Endothelial cell of umbilical vein (primary cell): Measurements from ENCODE around the gene EHD1. TPM values are rescaled to one million over a fixed set of nuclear protein-coding genes. Genes with fewer than 3 reads are reported as not detected.

ENCODE experiments used
- BruUV-seq: library from RNA; stranded (reverse); fragments of 400-500 nt; replicated peaks from 2 replicates; lab custom pipeline; 2021; lab: Mats Ljungman, UMichigan
- CTCF ChIA-PET: fragments of 300-600, 350-600 bp; sonication (Branson Sonifier 250); formaldehyde crosslinking; loops from one replicate; lab custom pipeline; 2021; ENCODE audit warnings: antibody characterized with exemption, inconsistent platforms; lab: Charles Lee
- POLR2A ChIA-PET: fragments of 300-600, 350-600 bp; sonication (Branson Sonifier 250); formaldehyde crosslinking; loops from one replicate; lab custom pipeline; 2021; ENCODE audit warnings: antibody characterized with exemption, inconsistent platforms; lab: Charles Lee
- DNase-seq: peaks from one replicate; pipeline ENCODE4 v3.0.0-alpha.2; 2011; ENCODE audit warnings: low read depth, low spot score
- FAIRE-seq: peaks from 2 replicates; lab custom pipeline; 2011; peaks lifted over from hg19 to GRCh38; lab: Jason Lieb, UNC
- H2AFZ ChIP-seq: 2 replicates; pipeline ENCODE4 v1.6.0; 2012; ENCODE audit warnings: low read depth, low read length, control low read depth, inconsistent platforms
- H3K27ac ChIP-seq: 2 replicates; pipeline ENCODE4 v1.5.1; 2011; ENCODE audit warnings: low read depth, mild to moderate bottlenecking, control low read depth, low read length, moderate library complexity; ENCODE audit not compliant: insufficient read depth
- H3K27me3 ChIP-seq, 2 experiments: 2 replicates each; pipeline versions ENCODE4 v1.6.0 to v1.6.1; 2011; ENCODE audit warnings: low read length in 2 of 2, mixed read lengths in 1 of 2; ENCODE audit not compliant: control insufficient read depth in 2 of 2, insufficient read depth in 2 of 2
- H3K36me3 ChIP-seq, 2 experiments: 2 replicates in 1 of 2; 3 replicates in 1 of 2; pipeline ENCODE4 v1.5.1; 2011; ENCODE audit warnings: low read length in 2 of 2, mild to moderate bottlenecking in 1 of 2, moderate library complexity in 1 of 2; ENCODE audit not compliant: control insufficient read depth in 2 of 2, insufficient read depth in 2 of 2; ENCODE audit errors: extremely low read depth in 1 of 2
- H3K4me1 ChIP-seq: 3 replicates; pipeline ENCODE4 v1.5.1; 2011; ENCODE audit warnings: mild to moderate bottlenecking, low read length; ENCODE audit not compliant: control insufficient read depth, insufficient read depth; ENCODE audit errors: extremely low read depth
- H3K4me2 ChIP-seq: 2 replicates; pipeline ENCODE4 v1.6.1; 2011; ENCODE audit warnings: low read length, control low read depth, mixed read lengths; ENCODE audit not compliant: insufficient read depth
- H3K4me3 ChIP-seq, 3 experiments: fragments of 200-600 bp in 1 of 3; sonication (generic), shearing (Covaris generic) in 1 of 3; replicated peaks in 1 of 3; 2 replicates each; pipeline ENCODE4 v1.5.1; 2011 to 2016; ENCODE audit warnings: control low read depth in 3 of 3, low read length in 3 of 3, mild to moderate bottlenecking in 2 of 3, inconsistent platforms in 1 of 3, low read depth in 1 of 3, moderate library complexity in 1 of 3; ENCODE audit not compliant: insufficient read depth in 1 of 3
- H3K79me2 ChIP-seq: 2 replicates; pipeline ENCODE4 v1.6.0; 2012; ENCODE audit warnings: low read length, inconsistent platforms; ENCODE audit not compliant: control insufficient read depth, insufficient read depth
- H3K9ac ChIP-seq: replicated peaks from 2 replicates; pipeline ENCODE3; 2011; ENCODE audit warnings: low read length, control low read depth; ENCODE audit not compliant: insufficient read depth; ENCODE audit errors: extremely low read depth
- H3K9me1 ChIP-seq: replicated peaks from 3 replicates; pipeline ENCODE4 v1.6.0; 2011; ENCODE audit warnings: mild to moderate bottlenecking, low read length; ENCODE audit not compliant: control insufficient read depth, insufficient read depth; ENCODE audit errors: extremely low read depth
- H3K9me3 ChIP-seq: replicated peaks from 2 replicates; pipeline ENCODE4 v1.5.1; 2012; ENCODE audit warnings: low read length, inconsistent platforms; ENCODE audit not compliant: control insufficient read depth, insufficient read depth
- H4K20me1 ChIP-seq: replicated peaks from 2 replicates; pipeline ENCODE3; 2011; ENCODE audit warnings: mild to moderate bottlenecking, low read length; ENCODE audit not compliant: control insufficient read depth, insufficient read depth; ENCODE audit errors: extremely low read depth
- EZH2 ChIP-seq: IDR thresholded peaks from 2 replicates; pipeline ENCODE4 v1.6.1; 2012; ENCODE audit warnings: borderline replicate concordance, low read depth, mild to moderate bottlenecking, moderate library complexity, low read length, inconsistent platforms; ENCODE audit not compliant: severe bottlenecking
- FOS ChIP-seq: IDR thresholded peaks from 2 replicates; pipeline ENCODE4 v1.6.1; 2011; ENCODE audit warnings: mild to moderate bottlenecking, low read length, moderate library complexity, borderline replicate concordance; ENCODE audit not compliant: insufficient read depth
- GATA2 ChIP-seq: IDR thresholded peaks from 2 replicates; pipeline ENCODE4 v1.7.0; 2011; ENCODE audit warnings: low read depth, mild to moderate bottlenecking, moderate library complexity, mixed read lengths, low read length; ENCODE audit not compliant: insufficient read length, insufficient read depth
- JUN ChIP-seq: IDR thresholded peaks from 2 replicates; pipeline ENCODE4 v1.6.1; 2011; ENCODE audit warnings: borderline replicate concordance, low read depth; ENCODE audit not compliant: insufficient read length, insufficient read depth
- MAX ChIP-seq: IDR thresholded peaks from 2 replicates; pipeline ENCODE4 v1.6.1; 2011; ENCODE audit not compliant: insufficient read depth, insufficient read length
- MYC ChIP-seq: IDR thresholded peaks from one replicate; pipeline ENCODE4 v1.6.1; 2011; ENCODE audit warnings: mild to moderate bottlenecking, low read depth, low read length
- POLR2A ChIP-seq: IDR thresholded peaks from 2 replicates; pipeline ENCODE4 v1.6.1; 2012; ENCODE audit warnings: low read depth, mild to moderate bottlenecking, control low read depth, low read length
- POLR2AphosphoS5 ChIP-seq: IDR thresholded peaks from 2 replicates; pipeline ENCODE4 v1.6.1; 2012; ENCODE audit warnings: low read depth, mild to moderate bottlenecking, control low read depth, low read length, moderate library complexity; ENCODE audit not compliant: insufficient read depth
- dilution Hi-C: fragments of 300-500 bp; cut with MboI; formaldehyde crosslinking; loops from one replicate; pipeline ENCODE4 v1.15.0; 2019; ENCODE audit warnings: low sequenced_read_pairs; ENCODE audit not compliant: extremely low pct_ligation_motif_present
- intact Hi-C: fragments of 100-400 bp; cut with micrococcal nuclease; formaldehyde crosslinking; loops from one replicate; pipeline ENCODE4 v1.10.0; 2022
- polyA plus RNA-seq, 4 experiments: library from polyadenylated mRNA; depleted of rRNA in 3 of 4; stranded (reverse) in 3 of 4; unstranded in 1 of 4; fragments of >200 nt; gene quantifications; 2 replicates each; pipeline versions ENCODE4 v1.2.1 to v1.2.3, GENCODE V29; 2011 to 2012; ENCODE audit warnings: missing spikeins in 1 of 4
- total RNA-seq: library from RNA; stranded (reverse); gene quantifications from 2 replicates; pipeline ENCODE4 v1.2.3, GENCODE V29; 2021
- TF ChIP-seq, protein P1 (sequence below), 2 donors: IDR thresholded peaks; 1 replicate in 1 of 2; 2 replicates in 1 of 2; pipeline ENCODE4 v1.5.1; 2011; ENCODE audit warnings: low read length in 2 of 2, mild to moderate bottlenecking in 2 of 2, moderate library complexity in 2 of 2, control low read depth in 1 of 2, inconsistent platforms in 1 of 2, low read depth in 1 of 2; ENCODE audit not compliant: insufficient read depth in 1 of 2; ENCODE audit errors: extremely low read depth in 1 of 2

EHD1 gene
- total and polyA plus RNA-seq, 2 donors (not counting 3 experiments of a cell fraction or from before 2014, with no cell fraction given): 109 to 136 TPM

GRCh38 chr11:64867748-64868462 is 10.5 kb downstream of the EHD1 start:
- BruUV-seq: no TSS peak
- no peaks in the 10 kb centered on the region for H3K27me3 ChIP-seq
- dilution Hi-C loops: no loop called here
- POLR2A ChIA-PET: interaction anchor here (1.6 to 3.5 kb wide), 2 partner anchors 10 to 13 kb away, joined by 12 to 45 read pairs; partner anchors contain the start of gene EHD1
- peaks cover 64% of the 10 kb centered on the region for H3K4me1 ChIP-seq
- H3K36me3 ChIP-seq: peaks cover 0 to 3% of the 10 kb centered on the region in 2 experiments
- H3K79me2 ChIP-seq: peaks cover 80% of the 10 kb centered on the region
- DNase-seq (no peak), FAIRE-seq (no peak)
- H3K9me1 ChIP-seq: no peaks in the 10 kb centered on the region
- H3K9ac ChIP-seq: peak overlapping the region; percentile 67
- H4K20me1 ChIP-seq: no peaks in the 10 kb centered on the region
- CTCF ChIA-PET: interaction anchor here (1.1 to 3.7 kb wide), 6 partner anchors 10 to 145 kb away, joined by 3 to 101 read pairs (median 44); partner anchors contain the start of gene EHD1
- TF ChIP-seq, protein P1, sequence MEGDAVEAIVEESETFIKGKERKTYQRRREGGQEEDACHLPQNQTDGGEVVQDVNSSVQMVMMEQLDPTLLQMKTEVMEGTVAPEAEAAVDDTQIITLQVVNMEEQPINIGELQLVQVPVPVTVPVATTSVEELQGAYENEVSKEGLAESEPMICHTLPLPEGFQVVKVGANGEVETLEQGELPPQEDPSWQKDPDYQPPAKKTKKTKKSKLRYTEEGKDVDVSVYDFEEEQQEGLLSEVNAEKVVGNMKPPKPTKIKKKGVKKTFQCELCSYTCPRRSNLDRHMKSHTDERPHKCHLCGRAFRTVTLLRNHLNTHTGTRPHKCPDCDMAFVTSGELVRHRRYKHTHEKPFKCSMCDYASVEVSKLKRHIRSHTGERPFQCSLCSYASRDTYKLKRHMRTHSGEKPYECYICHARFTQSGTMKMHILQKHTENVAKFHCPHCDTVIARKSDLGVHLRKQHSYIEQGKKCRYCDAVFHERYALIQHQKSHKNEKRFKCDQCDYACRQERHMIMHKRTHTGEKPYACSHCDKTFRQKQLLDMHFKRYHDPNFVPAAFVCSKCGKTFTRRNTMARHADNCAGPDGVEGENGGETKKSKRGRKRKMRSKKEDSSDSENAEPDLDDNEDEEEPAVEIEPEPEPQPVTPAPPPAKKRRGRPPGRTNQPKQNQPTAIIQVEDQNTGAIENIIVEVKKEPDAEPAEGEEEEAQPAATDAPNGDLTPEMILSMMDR (IDR thresholded peaks at IDR 0.05; ENCODE audit: extremely low read depth in 1 of 2, insufficient read depth in 1 of 2, low read depth in 1 of 2, low read length in 2 of 2): no peak
- no peak for TF ChIP-seq GATA2
- no peak for TF ChIP-seq MAX
- TF ChIP-seq POLR2AphosphoS5: no peak
- TF ChIP-seq POLR2A: no peak
- TF ChIP-seq MYC: no peak
- TF ChIP-seq JUN: no peak
- TF ChIP-seq EZH2: no peak
- TF ChIP-seq FOS: no peak
- H3K4me2 ChIP-seq: no peak overlapping the region
- H3K9me3 ChIP-seq: no peaks in the 10 kb centered on the region
- no peak overlapping the region for H2AFZ ChIP-seq
- intact Hi-C loops: no loop called here
- H3K4me3 ChIP-seq: no peak overlapping the region
- H3K27ac ChIP-seq: peak overlapping the region; percentile 98
